Smooth muscle cell (in vitro differentiated cells): ENCODE measurements around the gene KCTD17. TPM values are rescaled to one million over a fixed set of nuclear protein-coding genes. Genes with fewer than 3 reads are reported as not detected.

Experiments
- DNase-seq: peaks from one replicate; lab custom pipeline; 2025; ENCODE audit not compliant: unreplicated experiment; lab: John Stamatoyannopoulos, UW
- H2AFZ ChIP-seq: fragments of 200-600 bp; sonication (generic); 2 replicates; pipeline ENCODE4 v1.6.0; 2016; ENCODE audit warnings: antibody characterized with exemption, low read depth, mild to moderate bottlenecking
- H3F3A ChIP-seq: fragments of 200-600 bp; sonication (generic); 2 replicates; pipeline ENCODE4 v1.6.0; 2017; ENCODE audit warnings: antibody characterized with exemption, low read depth
- H3K27ac ChIP-seq: fragments of 200-600 bp; sonication (generic); 2 replicates; pipeline ENCODE4 v1.5.1; 2016; ENCODE audit warnings: low read depth, mild to moderate bottlenecking
- H3K27me3 ChIP-seq: fragments of 200-600 bp; sonication (generic); 2 replicates; pipeline ENCODE4 v1.6.1; 2016; ENCODE audit warnings: low read depth, mild to moderate bottlenecking
- H3K36me3 ChIP-seq: fragments of 200-600 bp; sonication (generic); 2 replicates; pipeline ENCODE4 v1.5.1; 2016; ENCODE audit warnings: low read depth
- H3K4me1 ChIP-seq: fragments of 200-600 bp; sonication (generic); 2 replicates; pipeline ENCODE4 v1.5.1; 2016; ENCODE audit warnings: low read depth
- H3K4me2 ChIP-seq: fragments of 200-600 bp; sonication (generic); 2 replicates; pipeline ENCODE4 v1.6.0; 2016; ENCODE audit warnings: mild to moderate bottlenecking
- H3K4me3 ChIP-seq: fragments of 200-600 bp; sonication (generic); 2 replicates; pipeline ENCODE4 v1.5.1; 2016; ENCODE audit warnings: mild to moderate bottlenecking
- H3K79me2 ChIP-seq: fragments of 200-600 bp; sonication (generic); 2 replicates; pipeline ENCODE4 v1.6.0; 2016; ENCODE audit warnings: low read depth, mild to moderate bottlenecking
- H3K9ac ChIP-seq: fragments of 200-600 bp; sonication (generic); 2 replicates; pipeline ENCODE4 v1.6.0; 2016; ENCODE audit warnings: low read depth
- H3K9me3 ChIP-seq: fragments of 200-600 bp; sonication (generic); replicated peaks from 2 replicates; pipeline ENCODE4 v1.5.1; 2016; ENCODE audit warnings: low read depth
- H4K20me1 ChIP-seq: fragments of 200-600 bp; sonication (generic); 2 replicates; pipeline ENCODE4 v1.6.0; 2016; ENCODE audit warnings: low read depth
- CTCF ChIP-seq: fragments of 200-600 bp; sonication (generic); IDR thresholded peaks from 2 replicates; pipeline ENCODE4 v1.5.1; 2017; ENCODE audit warnings: borderline replicate concordance, mild to moderate bottlenecking, antibody characterized with exemption; ENCODE audit not compliant: insufficient read depth, poor library complexity, severe bottlenecking
- WGBS: methylation state at CpG from one replicate; pipeline ENCODE4 v1.1.7; 2016; ENCODE audit warnings: low lambda C conversion rate; 5-methylcytosine and 5-hydroxymethylcytosine counted together
- polyA plus RNA-seq: library from polyadenylated mRNA; unstranded; fragments of >200 nt; fragmentation: Nextera tagmentation; extraction: Ambion mirVana; gene quantifications from 2 replicates; pipeline ENCODE4 v1.2.1, GENCODE V29; 2016
- total RNA-seq: library from RNA; depleted of rRNA; stranded (reverse); fragments of >200 nt; gene quantifications from 2 replicates; pipeline ENCODE4 v1.2.3, GENCODE V29; 2014

KCTD17 gene
- total and polyA plus RNA-seq, 2 experiments from 2014 or later: 20.0 to 36.9 TPM

- Histone ChIP-seq H2AFZ (no peak overlapping the region), H4K20me1 (no peaks in the 10 kb centered on the region), H3K27ac (no peak overlapping the region), H3K79me2 (no peaks in the 10 kb centered on the region), H3K36me3 (no peaks in the 10 kb centered on the region), H3K4me1 (no peaks in the 10 kb centered on the region), H3K27me3 (peaks cover 38% of the 10 kb centered on the region), H3K9ac (no peak overlapping the region), H3F3A (no peaks in the 10 kb centered on the region), H3K4me3 (no peak overlapping the region), H3K4me2 (no peak overlapping the region), H3K9me3 (no peaks in the 10 kb centered on the region)
- DNase-seq: peak; percentile 21
- TF ChIP-seq CTCF: peak; percentile 100
- 34% methylated on average over 15 of the region's 15 CpGs for WGBS
These were observed 26.4 kb downstream of the KCTD17 start for GRCh38 chr22:37077802-37078448.

GRCh38 chr22:37079158-37079557, 27.6 kb downstream of the KCTD17 start:
- Histone ChIP-seq H3K27ac (no peak overlapping the region), H2AFZ (no peak overlapping the region), H3K9ac (no peak overlapping the region), H3K79me2 (no peaks in the 10 kb centered on the region), H3F3A (no peaks in the 10 kb centered on the region), H3K4me1 (no peaks in the 10 kb centered on the region), H3K36me3 (no peaks in the 10 kb centered on the region), H3K27me3 (peaks cover 32% of the 10 kb centered on the region), H3K9me3 (no peaks in the 10 kb centered on the region), H3K4me2 (no peak overlapping the region), H3K4me3 (no peak overlapping the region), H4K20me1 (no peaks in the 10 kb centered on the region)
- no peak for TF ChIP-seq CTCF
- DNase-seq: no peak
- 68% methylated on average over 5 of the region's 5 CpGs for WGBS

- H3K79me2 ChIP-seq: no peaks in the 10 kb centered on the region
- H4K20me1 ChIP-seq: no peaks in the 10 kb centered on the region
- no peak for DNase-seq
- H3K27me3 ChIP-seq: peaks cover 27% of the 10 kb centered on the region
- H3K9me3 ChIP-seq: no peaks in the 10 kb centered on the region
- no peak overlapping the region for H3K4me2 ChIP-seq
- H3K36me3 ChIP-seq: no peaks in the 10 kb centered on the region
- H2AFZ ChIP-seq: no peak overlapping the region
- H3K4me3 ChIP-seq: no peak overlapping the region
- no peak overlapping the region for H3K9ac ChIP-seq
- no peaks in the 10 kb centered on the region for H3K4me1 ChIP-seq
- WGBS: 71% methylated on average over 15 of the region's 15 CpGs
- H3K27ac ChIP-seq: no peak overlapping the region
- no peaks in the 10 kb centered on the region for H3F3A ChIP-seq
- no peak for TF ChIP-seq CTCF
These were observed 28.2 kb downstream of the KCTD17 start for GRCh38 chr22:37079668-37080171.

- H3K79me2 ChIP-seq: no peaks in the 10 kb centered on the region
- no peaks in the 10 kb centered on the region for H4K20me1 ChIP-seq
- no peaks in the 10 kb centered on the region for H3K36me3 ChIP-seq
- no peak overlapping the region for H3K4me2 ChIP-seq
- no peak overlapping the region for H3K4me3 ChIP-seq
- H3K9me3 ChIP-seq: no peaks in the 10 kb centered on the region
- no peaks in the 10 kb centered on the region for H3F3A ChIP-seq
- peaks cover 20% of the 10 kb centered on the region for H3K27me3 ChIP-seq
- H3K27ac ChIP-seq: no peak overlapping the region
- TF ChIP-seq CTCF: no peak
- no peak overlapping the region for H2AFZ ChIP-seq
- H3K4me1 ChIP-seq: no peaks in the 10 kb centered on the region
- H3K9ac ChIP-seq: no peak overlapping the region
- no peak for DNase-seq
- WGBS: 93% methylated on average over 6 of the region's 6 CpGs
These were observed 28.9 kb downstream of the KCTD17 start for GRCh38 chr22:37080438-37080837.
